ENCODE results near the gene NUP214. TPM values are rescaled to one million over a fixed set of nuclear protein-coding genes. Genes with fewer than 3 reads are reported as not detected.

The NUP214 gene
- total and polyA plus RNA-seq, 2 of the 4 experiments (the other 2 are of a cell fraction): 7.9 to 13.4 TPM

- Histone ChIP-seq H4K91ac (ENCODE audit: insufficient read depth, low read depth, low read length) (no peak overlapping the region), H3K27ac (ENCODE audit: insufficient read depth, low read length) (no peak overlapping the region), H2BK120ac (ENCODE audit: low read depth, low read length) (no peak overlapping the region), H4K20me1 (ENCODE audit: insufficient read depth, low read length) (no peaks in the 10 kb centered on the region), H3K56ac (ENCODE audit: extremely low read depth, insufficient read depth, low read length) (no peak overlapping the region), H2AK9ac (replicated peaks; ENCODE audit: low read depth, low read length, poor library complexity) (no peak overlapping the region), H3K18ac (ENCODE audit: low read depth, low read length) (no peak overlapping the region), H3K23ac (ENCODE audit: low read depth, low read length) (no peak overlapping the region), H3K4me1 (ENCODE audit: control insufficient read depth, insufficient read depth, low read length) (no peaks in the 10 kb centered on the region), H3K9me3 (ENCODE audit: control insufficient read depth, insufficient read depth, low read length) (no peaks in the 10 kb centered on the region), H4K8ac (ENCODE audit: low read depth in 2 of 2, low read length in 2 of 2) (no peak overlapping the region), H4K5ac (ENCODE audit: low read depth, low read length) (no peak overlapping the region), H3K9ac (ENCODE audit: low read depth, low read length) (no peak overlapping the region), H3K14ac (replicated peaks; ENCODE audit: low read depth, low read length) (no peak overlapping the region), H3K79me1 (ENCODE audit: low read depth in 1 of 2, low read length in 2 of 2) (peaks cover 0 to 2% of the 10 kb centered on the region in 2 experiments; a peak in 1 of 4 replicates), H3K36me3 (ENCODE audit: control insufficient read depth, insufficient read depth, low read length) (peaks cover 58% of the 10 kb centered on the region), H2BK15ac (ENCODE audit: low read depth, low read length) (no peak overlapping the region), H2BK5ac (ENCODE audit: low read depth, low read length, poor library complexity, severe bottlenecking) (no peak overlapping the region), H3K4ac (ENCODE audit: low read depth, low read length) (no peak overlapping the region), H2BK20ac (ENCODE audit: low read depth, low read length) (no peak overlapping the region), H3K4me2 (ENCODE audit: low read depth, low read length) (no peak overlapping the region), H3K27me3 (ENCODE audit: control insufficient read depth, insufficient read depth, low read length) (no peaks in the 10 kb centered on the region), H3K4me3 (ENCODE audit: insufficient read depth, low read depth, low read length) (no peak overlapping the region), H3K9me1 (ENCODE audit: insufficient read depth, low read length) (no peaks in the 10 kb centered on the region), H2AK5ac (ENCODE audit: low read depth, low read length) (no peak overlapping the region), H2AFZ (replicated peaks; ENCODE audit: low read length, poor library complexity) (no peak overlapping the region)
- POLR2A ChIA-PET (ENCODE audit: unreplicated experiment): no interaction called here
- intact Hi-C loops (cut with micrococcal nuclease): loop anchor here (10.0 kb wide), 1 partner anchor 334 kb away; no protein-coding TSS in a partner anchor
- in situ Hi-C loops (cut with MboI; ENCODE audit: low sequenced_read_pairs): loop anchor here (25.0 kb wide), 1 partner anchor 1197 kb away; no protein-coding TSS in a partner anchor
- no TSS peak for BruUV-seq (replicated peaks)
- dilution Hi-C loops (cut with HindIII; ENCODE audit: low sequenced_read_pairs, unreplicated experiment): no loop called here
- no CpG with 5 or more reads among the region's 3 CpGs for WGBS, 2 experiments (ENCODE audit: extremely low coverage in 2 of 2, insufficient read length in 1 of 2)
- ATAC-seq (ENCODE audit: low read depth) (no peak), DNase-seq (no peak)
- TF ChIP-seq RAD21 (IDR thresholded peaks at IDR 0.05; ENCODE audit: low read length) (no peak), CEBPB (IDR thresholded peaks at IDR 0.05; ENCODE audit: low read depth, low read length) (no peak), POLR2A (IDR thresholded peaks at IDR 0.05; ENCODE audit: low read depth, low read length) (no peak), NFE2L2 (IDR thresholded peaks at IDR 0.05; ENCODE audit: low read depth, low read length) (no peak), MAFK (IDR thresholded peaks at IDR 0.05; ENCODE audit: low read depth, low read length) (no peak), SMC3 (IDR thresholded peaks at IDR 0.05; ENCODE audit: low read depth, low read length) (no peak), CHD1 (IDR thresholded peaks at IDR 0.05; ENCODE audit: low read depth, low read length) (no peak), RFX5 (IDR thresholded peaks at IDR 0.05; ENCODE audit: low read depth, low read length) (no peak), BHLHE40 (IDR thresholded peaks at IDR 0.05; ENCODE audit: low read depth, low read length) (no peak), ELK1 (IDR thresholded peaks at IDR 0.05; ENCODE audit: borderline replicate concordance, low read depth, low read length) (no peak), MAZ (IDR thresholded peaks at IDR 0.05; ENCODE audit: borderline replicate concordance, low read depth, low read length) (no peak), MXI1 (IDR thresholded peaks at IDR 0.05; ENCODE audit: borderline replicate concordance, low read depth, low read length) (no peak), RCOR1 (IDR thresholded peaks at IDR 0.05; ENCODE audit: insufficient replicate concordance, low read length) (no peak), FOS (IDR thresholded peaks at IDR 0.05; ENCODE audit: low read depth, low read length) (no peak)
- TF ChIP-seq, protein P1, sequence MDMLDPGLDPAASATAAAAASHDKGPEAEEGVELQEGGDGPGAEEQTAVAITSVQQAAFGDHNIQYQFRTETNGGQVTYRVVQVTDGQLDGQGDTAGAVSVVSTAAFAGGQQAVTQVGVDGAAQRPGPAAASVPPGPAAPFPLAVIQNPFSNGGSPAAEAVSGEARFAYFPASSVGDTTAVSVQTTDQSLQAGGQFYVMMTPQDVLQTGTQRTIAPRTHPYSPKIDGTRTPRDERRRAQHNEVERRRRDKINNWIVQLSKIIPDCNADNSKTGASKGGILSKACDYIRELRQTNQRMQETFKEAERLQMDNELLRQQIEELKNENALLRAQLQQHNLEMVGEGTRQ (IDR thresholded peaks at IDR 0.05; ENCODE audit: low read depth, low read length): no peak
- TF ChIP-seq, protein P2, sequence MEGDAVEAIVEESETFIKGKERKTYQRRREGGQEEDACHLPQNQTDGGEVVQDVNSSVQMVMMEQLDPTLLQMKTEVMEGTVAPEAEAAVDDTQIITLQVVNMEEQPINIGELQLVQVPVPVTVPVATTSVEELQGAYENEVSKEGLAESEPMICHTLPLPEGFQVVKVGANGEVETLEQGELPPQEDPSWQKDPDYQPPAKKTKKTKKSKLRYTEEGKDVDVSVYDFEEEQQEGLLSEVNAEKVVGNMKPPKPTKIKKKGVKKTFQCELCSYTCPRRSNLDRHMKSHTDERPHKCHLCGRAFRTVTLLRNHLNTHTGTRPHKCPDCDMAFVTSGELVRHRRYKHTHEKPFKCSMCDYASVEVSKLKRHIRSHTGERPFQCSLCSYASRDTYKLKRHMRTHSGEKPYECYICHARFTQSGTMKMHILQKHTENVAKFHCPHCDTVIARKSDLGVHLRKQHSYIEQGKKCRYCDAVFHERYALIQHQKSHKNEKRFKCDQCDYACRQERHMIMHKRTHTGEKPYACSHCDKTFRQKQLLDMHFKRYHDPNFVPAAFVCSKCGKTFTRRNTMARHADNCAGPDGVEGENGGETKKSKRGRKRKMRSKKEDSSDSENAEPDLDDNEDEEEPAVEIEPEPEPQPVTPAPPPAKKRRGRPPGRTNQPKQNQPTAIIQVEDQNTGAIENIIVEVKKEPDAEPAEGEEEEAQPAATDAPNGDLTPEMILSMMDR (conservative IDR thresholded peaks at IDR 0.05; ENCODE audit: low read depth, low read length): no peak
- CTCF ChIA-PET: interaction anchor here (0.7 kb wide), 1 partner anchor 8 kb away, joined by 3 read pairs; no protein-coding TSS in a partner anchor
Observed at GRCh38 chr9:131140550-131140949, 15.2 kb downstream of the NUP214 start.
